SK-N-MC (cell line): ENCODE measurements around the gene CDC27.
A peak's percentile ranks its signal among the peaks of the same experiment; 100 is the strongest.
"Not testable (repeated sequence)": the region's sequence is repeated elsewhere in the genome, so short reads cannot be mapped to it uniquely, and the experiment has no call there.

ENCODE experiments used
- DNase-seq: peaks from one replicate; pipeline ENCODE4 v3.0.0-alpha.2; 2011; ENCODE audit warnings: low read depth, low spot score
- H3K27ac ChIP-seq: fragments of 200-600 bp; sonication (generic); 2 replicates; pipeline ENCODE4 v1.5.1; 2016; ENCODE audit warnings: mixed run types
- H3K36me3 ChIP-seq: fragments of 200-600 bp; sonication (generic); 2 replicates; pipeline ENCODE4 v1.6.1; 2017; ENCODE audit warnings: antibody characterized with exemption, low read length, mixed read lengths; ENCODE audit not compliant: insufficient read depth
- H3K4me3 ChIP-seq: fragments of 200-600 bp; sonication (generic); 2 replicates; pipeline ENCODE4 v1.5.1; 2016
- H3K9ac ChIP-seq: fragments of 200-600 bp; sonication (generic); 2 replicates; pipeline ENCODE4 v1.8.0; 2017; ENCODE audit warnings: mixed run types, mixed read lengths; ENCODE audit not compliant: insufficient read length
- H3K9me3 ChIP-seq: fragments of 200-600 bp; sonication (generic); 2 replicates; pipeline ENCODE4 v1.6.1; 2017; ENCODE audit warnings: low read depth, mild to moderate bottlenecking, antibody characterized with exemption, low read length, moderate library complexity, mixed read lengths
- EZH2 ChIP-seq: fragments of 200-600 bp; sonication (generic); IDR thresholded peaks from one replicate; pipeline ENCODE4 v1.6.1; 2017; ENCODE audit warnings: antibody characterized with exemption
- FOXP2 ChIP-seq: optimal IDR thresholded peaks from 2 replicates; pipeline ENCODE3; 2011; ENCODE audit warnings: mild to moderate bottlenecking, moderate library complexity; ENCODE audit not compliant: insufficient read depth; ENCODE audit errors: extremely low read length, control extremely low read depth
- POLR2AphosphoS5 ChIP-seq: IDR thresholded peaks from 2 replicates; pipeline ENCODE4 v1.6.1; 2012; ENCODE audit warnings: mild to moderate bottlenecking, low read depth, low read length, borderline replicate concordance

Gene CDC27

DNA sequence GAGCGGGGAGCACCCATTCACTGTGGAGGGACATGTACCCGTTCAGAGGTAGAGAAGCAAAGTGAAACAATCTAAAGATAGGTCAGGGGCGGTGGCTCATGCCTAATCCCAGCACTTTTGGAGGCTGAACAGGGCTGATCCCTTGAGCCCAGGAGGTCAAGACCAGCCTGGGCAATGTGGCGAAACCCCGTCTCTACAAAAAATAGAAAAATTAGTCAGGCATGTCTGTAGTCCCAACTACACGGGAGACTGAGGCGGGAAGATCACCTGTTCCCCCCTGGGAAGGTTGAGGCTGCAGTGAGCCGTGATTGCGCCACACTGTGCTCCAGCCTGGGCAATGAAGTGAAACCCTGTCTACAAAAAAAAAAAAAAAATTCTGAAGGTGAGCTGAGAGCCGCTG lies 41.8 kb upstream of the CDC27 start:
- DNase-seq, result no peak
- no peak overlapping the region for H3K9ac ChIP-seq
- TF ChIP-seq FOXP2 (no peak), EZH2 (no peak), POLR2AphosphoS5 (no peak)
- H3K9me3 ChIP-seq, result no peaks in the 10 kb centered on the region
- H3K36me3 ChIP-seq, result no peaks in the 10 kb centered on the region
- H3K27ac ChIP-seq, result no peak overlapping the region
- no peak overlapping the region for H3K4me3 ChIP-seq

DNA sequence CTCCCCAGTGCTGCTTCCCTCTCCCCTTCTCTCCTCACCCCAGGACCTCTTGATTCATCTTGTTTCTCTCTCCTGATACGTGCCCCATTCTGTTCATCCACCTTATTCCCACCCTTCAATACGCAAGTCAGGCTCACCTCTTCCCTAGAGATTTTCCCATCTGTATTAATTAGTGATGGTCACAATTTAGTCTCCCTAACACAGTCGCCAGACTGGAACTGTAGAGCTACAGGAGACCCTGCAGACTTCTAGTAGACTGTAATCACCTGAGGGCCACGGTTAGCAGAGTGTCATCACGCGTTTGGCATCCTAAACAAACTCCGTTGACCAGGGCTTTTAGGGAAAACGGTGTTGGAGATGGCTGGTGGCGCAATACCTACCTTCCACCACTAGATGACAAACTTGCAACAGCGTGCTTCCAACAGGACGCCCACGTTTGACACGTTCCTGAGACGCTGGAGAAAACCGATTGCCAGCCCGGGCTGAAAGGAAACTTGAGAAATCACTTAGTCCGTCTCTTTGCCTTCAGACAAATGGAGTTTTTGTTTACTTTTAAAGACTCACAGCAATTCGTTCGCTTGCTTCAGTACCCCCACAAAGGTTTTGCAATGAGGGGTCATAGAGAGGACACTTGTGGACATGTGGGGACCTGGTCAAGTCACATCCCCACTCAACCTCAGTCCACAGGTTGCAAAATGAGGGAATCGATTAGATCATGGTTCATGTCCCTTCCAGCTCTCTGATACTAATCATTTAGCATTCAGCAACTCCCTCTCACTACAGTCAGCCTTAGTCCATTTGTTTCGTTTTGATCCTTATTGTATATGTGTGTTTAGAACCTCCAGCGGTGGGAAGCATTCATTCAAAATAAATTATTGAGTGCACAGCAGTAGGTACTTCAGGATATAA lies 40.7 kb upstream of the CDC27 start:
- Histone ChIP-seq H3K4me3 (peak overlapping the region; percentile 67), H3K9me3 (no peaks in the 10 kb centered on the region), H3K9ac (no peak overlapping the region), H3K27ac (no peak overlapping the region), H3K36me3 (no peaks in the 10 kb centered on the region)
- TF ChIP-seq FOXP2 (no peak), POLR2AphosphoS5 (no peak), EZH2 (no peak)
- peak; percentile 50 for DNase-seq

DNA sequence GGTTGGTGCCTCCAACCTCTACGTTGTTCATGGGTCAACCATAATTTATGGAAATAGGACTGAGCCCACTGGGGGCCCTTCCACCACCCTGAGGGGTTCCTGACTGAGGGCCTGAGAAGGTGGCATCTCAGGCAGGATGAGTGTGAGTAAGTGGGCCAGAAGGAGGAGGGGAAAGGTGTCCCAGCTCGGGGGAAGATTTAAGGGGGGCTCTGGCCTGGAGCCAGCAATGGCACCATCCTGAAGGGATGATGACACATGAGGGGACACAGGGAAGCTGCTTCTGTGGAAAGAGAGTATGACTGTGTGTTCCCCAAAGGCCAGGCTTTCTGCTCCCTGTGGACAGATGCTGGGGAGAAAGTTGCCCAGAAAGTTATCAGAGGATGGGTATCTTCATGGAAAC lies 38.8 kb upstream of the CDC27 start:
- H3K36me3 ChIP-seq, result no peaks in the 10 kb centered on the region
- no peak overlapping the region for H3K4me3 ChIP-seq
- H3K9me3 ChIP-seq, result no peaks in the 10 kb centered on the region
- no peak for DNase-seq
- no peak overlapping the region for H3K27ac ChIP-seq
- no peak for TF ChIP-seq EZH2
- TF ChIP-seq POLR2AphosphoS5, result no peak
- no peak for TF ChIP-seq FOXP2
- H3K9ac ChIP-seq, result no peak overlapping the region

DNA sequence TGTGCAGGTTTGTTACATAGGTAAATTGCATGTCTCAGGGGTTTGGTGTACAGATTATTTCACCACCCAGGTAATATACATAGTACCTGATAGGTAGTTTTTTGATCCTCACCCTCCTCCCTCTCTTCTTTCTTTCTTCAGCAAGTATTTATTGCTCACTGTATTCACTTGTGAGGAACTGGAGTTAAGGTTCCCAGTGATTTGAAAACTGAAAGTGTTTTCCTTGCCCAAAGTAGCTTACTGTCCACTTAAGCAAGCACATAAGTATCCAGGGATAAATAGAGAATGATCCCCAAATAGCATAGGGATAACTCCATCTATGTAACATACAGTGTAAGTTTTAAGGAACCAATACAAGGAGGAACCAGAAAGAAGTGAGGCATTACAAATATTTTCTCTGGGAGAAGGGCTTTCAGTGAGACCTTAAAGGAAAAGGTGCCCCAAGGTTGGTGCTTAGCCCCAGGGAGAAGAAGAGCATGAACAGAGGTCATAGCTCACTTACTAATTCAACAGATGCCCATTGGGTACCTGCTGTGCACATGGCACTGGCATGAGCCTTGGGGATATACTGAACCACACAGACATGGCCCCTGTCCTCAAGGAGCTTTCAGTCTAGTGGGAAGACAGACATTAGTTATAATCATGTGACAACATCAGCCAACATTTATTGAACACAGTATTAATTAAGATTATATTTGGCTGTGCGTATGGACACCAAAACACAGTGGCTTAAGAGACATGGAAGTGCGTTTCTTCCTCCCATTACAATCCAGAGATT lies 37.0 kb upstream of the CDC27 start:
- H3K4me3 ChIP-seq, result no peak overlapping the region
- TF ChIP-seq EZH2 (no peak), POLR2AphosphoS5 (no peak), FOXP2 (no peak)
- no peak overlapping the region for H3K27ac ChIP-seq
- H3K9ac ChIP-seq, result no peak overlapping the region
- no peaks in the 10 kb centered on the region for H3K36me3 ChIP-seq
- no peaks in the 10 kb centered on the region for H3K9me3 ChIP-seq
- DNase-seq, result no peak

DNA sequence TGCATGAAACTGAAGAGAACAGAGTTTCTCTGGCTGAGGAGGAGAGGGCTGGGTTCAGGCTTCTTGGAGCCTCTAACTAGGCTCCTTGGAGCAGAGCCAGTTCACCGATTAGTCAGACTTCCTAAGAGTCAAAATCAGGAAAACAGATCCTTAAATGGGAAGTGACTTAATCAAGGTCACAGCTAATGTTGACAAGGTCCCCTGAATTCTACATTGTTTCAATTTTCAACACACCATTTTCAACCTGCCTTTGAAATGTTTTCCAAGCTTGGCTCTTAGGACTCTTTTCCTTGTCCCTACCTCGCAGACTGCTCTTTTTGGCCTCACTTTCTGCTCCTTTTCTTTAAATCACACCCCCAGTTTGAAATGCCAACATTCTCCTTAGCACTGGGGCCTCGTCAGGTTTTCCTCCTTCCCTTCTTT lies 36.4 kb upstream of the CDC27 start:
- DNase-seq, result peak; percentile 22
- Histone ChIP-seq H3K4me3 (no peak overlapping the region; the same call in 1 of the 2 replicates), H3K9ac (peak overlapping the region; percentile 8), H3K9me3 (no peaks in the 10 kb centered on the region), H3K36me3 (no peaks in the 10 kb centered on the region), H3K27ac (peak overlapping the region; percentile 67; the same call in 1 of the 2 replicates)
- TF ChIP-seq EZH2 (no peak), POLR2AphosphoS5 (no peak), FOXP2 (no peak)

DNA sequence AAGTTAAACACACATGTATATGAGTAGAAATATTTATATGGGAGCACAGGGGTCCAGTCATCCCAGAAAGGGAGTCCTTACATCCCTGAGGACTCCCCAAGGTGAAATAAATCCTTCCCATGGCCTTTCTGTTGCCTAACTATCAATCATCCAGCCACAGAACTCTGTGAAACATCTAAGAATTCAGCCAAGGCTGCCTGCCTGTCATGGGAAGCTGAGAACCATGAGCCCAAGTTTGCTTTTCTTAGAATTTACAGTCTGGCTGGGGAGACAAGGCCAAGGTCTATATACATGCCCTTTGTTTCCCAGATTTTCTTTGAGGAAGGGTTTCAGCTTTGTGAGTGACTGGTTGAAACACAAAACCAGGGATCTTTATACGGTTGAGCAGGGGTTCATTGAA lies 35.9 kb upstream of the CDC27 start:
- no peak for DNase-seq
- no peaks in the 10 kb centered on the region for H3K36me3 ChIP-seq
- H3K27ac ChIP-seq, result peak overlapping the region; percentile 67; the same call in 1 of the 2 replicates
- H3K4me3 ChIP-seq, result no peak overlapping the region; the same call in 1 of the 2 replicates
- peak overlapping the region; percentile 8 for H3K9ac ChIP-seq
- H3K9me3 ChIP-seq, result no peaks in the 10 kb centered on the region
- TF ChIP-seq POLR2AphosphoS5 (no peak), EZH2 (no peak), FOXP2 (no peak)

DNA sequence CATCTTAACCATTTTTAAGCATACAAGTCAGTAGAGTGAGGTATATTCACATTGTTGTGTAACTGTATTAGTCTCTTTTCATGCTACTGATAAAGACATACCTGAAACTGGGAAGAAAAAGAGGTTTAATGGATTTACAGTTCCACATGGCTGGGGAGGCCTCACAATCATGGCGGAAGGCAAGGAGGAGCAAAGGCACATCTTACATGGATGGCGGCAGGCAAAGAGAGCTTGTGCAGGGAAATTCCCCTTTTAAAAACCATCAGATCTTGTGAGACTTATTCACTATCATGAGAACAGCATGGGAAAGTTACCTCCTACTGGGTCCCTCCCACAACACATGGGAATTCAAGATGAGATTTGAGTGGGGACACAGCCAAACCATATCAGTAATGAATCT lies 35.0 kb upstream of the CDC27 start:
- H3K9ac ChIP-seq, H3K9me3 ChIP-seq, H3K36me3 ChIP-seq, H3K4me3 ChIP-seq, H3K27ac ChIP-seq, DNase-seq: not testable (repeated sequence)

DNA sequence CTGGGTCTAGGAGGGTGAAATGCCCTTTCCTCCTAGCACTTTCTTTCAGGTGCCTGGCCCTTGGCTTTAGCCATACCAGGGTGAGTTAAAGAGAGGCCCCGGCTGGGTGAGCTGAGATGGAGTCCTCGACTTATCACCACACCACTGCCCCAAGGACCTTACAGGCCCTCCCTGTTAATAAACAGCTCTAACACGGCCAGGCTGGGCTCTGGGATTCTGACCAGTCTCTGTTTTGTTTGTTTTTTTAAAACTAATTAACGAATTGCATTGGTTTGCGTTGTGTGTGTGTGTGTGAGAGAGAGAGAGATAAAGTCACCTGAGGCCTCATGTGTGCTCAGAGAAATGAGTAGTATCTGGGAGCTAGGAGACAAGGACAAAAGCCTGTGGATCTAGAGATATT lies 34.4 kb upstream of the CDC27 start:
- Histone ChIP-seq H3K4me3 (no peak overlapping the region), H3K36me3 (no peaks in the 10 kb centered on the region), H3K27ac (no peak overlapping the region), H3K9ac (no peak overlapping the region), H3K9me3 (no peaks in the 10 kb centered on the region)
- DNase-seq, result no peak
- TF ChIP-seq FOXP2, result no peak
- no peak for TF ChIP-seq EZH2
- TF ChIP-seq POLR2AphosphoS5, result no peak

DNA sequence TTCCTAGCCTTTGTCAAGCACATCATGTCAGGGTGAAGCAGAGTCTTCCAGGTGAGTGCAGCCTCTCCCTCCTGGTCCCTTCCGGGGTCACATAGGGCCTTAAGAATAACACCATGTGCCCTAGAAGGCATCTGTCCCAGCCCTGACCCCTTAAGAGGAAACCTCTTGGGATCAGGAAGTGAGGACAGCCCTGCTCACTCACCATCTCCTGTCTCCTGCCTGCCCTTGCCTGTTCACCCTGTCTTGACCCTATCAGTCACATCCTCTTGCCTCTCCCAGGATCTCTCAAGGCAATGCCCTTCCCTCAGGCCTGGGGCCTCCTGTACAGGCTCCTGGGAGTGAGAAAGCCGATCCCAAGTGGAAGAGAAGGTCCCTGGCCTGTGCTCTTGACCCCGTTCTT lies 33.9 kb upstream of the CDC27 start:
- H3K9me3 ChIP-seq, result no peaks in the 10 kb centered on the region
- no peak for TF ChIP-seq POLR2AphosphoS5
- no peak for TF ChIP-seq EZH2
- TF ChIP-seq FOXP2, result no peak
- H3K4me3 ChIP-seq, result no peak overlapping the region
- H3K36me3 ChIP-seq, result no peaks in the 10 kb centered on the region
- H3K27ac ChIP-seq, result no peak overlapping the region
- DNase-seq, result no peak
- H3K9ac ChIP-seq, result no peak overlapping the region
